Esophagus muscularis mucosa (tissue), 4 donors: ENCODE measurements around the gene HDAC5. TPM values are rescaled to one million over a fixed set of nuclear protein-coding genes. Genes with fewer than 3 reads are reported as not detected.
"Not testable (repeated sequence)": the region's sequence is repeated elsewhere in the genome, so short reads cannot be mapped to it uniquely, and the experiment has no call there.

Source experiments
- DNase-seq: peaks from one replicate; pipeline ENCODE4 v3.0.0-alpha.2; 2017; ENCODE audit errors: extremely low spot score
- H3K27ac ChIP-seq, 4 donors: fragments of 200-600 bp; sonication (generic); replicated peaks in 1 of 4; 1 replicate in 3 of 4; 2 replicates in 1 of 4; pipeline ENCODE4 v1.5.1; 2016 to 2019; ENCODE audit warnings: mild to moderate bottlenecking in 1 of 4
- H3K27me3 ChIP-seq, 4 donors: fragments of 200-600 bp; sonication (generic); one replicate each; pipeline versions ENCODE4 v1.5.1 to v1.6.0; 2016 to 2019
- H3K36me3 ChIP-seq, 4 donors: fragments of 200-600 bp; sonication (generic); one replicate each; pipeline ENCODE4 v1.5.1; 2016 to 2019
- H3K4me1 ChIP-seq, 4 donors: fragments of 200-600 bp; sonication (generic); one replicate each; pipeline ENCODE4 v1.5.1; 2016 to 2019
- H3K4me3 ChIP-seq, 4 donors: fragments of 200-600 bp; sonication (generic); 1 replicate in 2 of 4; 2 replicates in 2 of 4; pipeline ENCODE4 v1.5.1; 2016 to 2019; ENCODE audit warnings: mild to moderate bottlenecking in 4 of 4, moderate library complexity in 1 of 4
- H3K9me3 ChIP-seq, 4 donors: fragments of 200-600 bp; sonication (generic); 1 replicate in 3 of 4; 2 replicates in 1 of 4; pipeline ENCODE4 v1.5.1; 2016 to 2019
- CTCF ChIP-seq, 3 experiments: fragments of 200-600 bp in 2 of 3; fragments of 450-650 bp in 1 of 3; sonication (generic) in 2 of 3; IDR thresholded peaks; one replicate each; pipeline ENCODE4 v1.5.1; 2017 to 2019; ENCODE audit warnings: antibody characterized with exemption in 3 of 3, mild to moderate bottlenecking in 2 of 3, moderate library complexity in 1 of 3
- EP300 ChIP-seq: sonication (generic); formaldehyde crosslinking; IDR thresholded peaks from one replicate; pipeline ENCODE4 v1.6.1; 2017; ENCODE audit warnings: antibody characterized with exemption
- POLR2A ChIP-seq: fragments of 450-650 bp; IDR thresholded peaks from one replicate; pipeline ENCODE4 v1.6.1; 2017; ENCODE audit warnings: antibody characterized with exemption, moderate library complexity, mild to moderate bottlenecking, low read depth
- POLR2AphosphoS5 ChIP-seq, 2 donors: sonication (generic); formaldehyde crosslinking; IDR thresholded peaks; one replicate each; pipeline ENCODE4 v1.6.1; 2017; ENCODE audit warnings: antibody characterized with exemption in 2 of 2
- WGBS: methylation state at CpG from one replicate; pipeline ENCODE4 v1.1.5; 2018; 5-methylcytosine and 5-hydroxymethylcytosine counted together
- intact Hi-C: fragments of 100-400 bp; cut with DNase I; formaldehyde crosslinking; loops from one replicate; pipeline ENCODE4 v1.15.1; 2023
- small RNA-seq, 3 donors: library from RNA; depleted of rRNA; stranded (forward); fragments of <200 nt; gene quantifications; one replicate each; pipeline ENCODE3, GENCODE V24; 2016
- total RNA-seq, 4 donors: library from RNA; depleted of rRNA; stranded (reverse); fragments of >200 nt; gene quantifications; one replicate each; pipeline versions ENCODE4 v1.1.0 to v1.2.1, GENCODE V29; 2016

HDAC5 gene
- total RNA-seq, 4 donors from 2014 or later: 75.6 to 237 (median 130) TPM

DNA sequence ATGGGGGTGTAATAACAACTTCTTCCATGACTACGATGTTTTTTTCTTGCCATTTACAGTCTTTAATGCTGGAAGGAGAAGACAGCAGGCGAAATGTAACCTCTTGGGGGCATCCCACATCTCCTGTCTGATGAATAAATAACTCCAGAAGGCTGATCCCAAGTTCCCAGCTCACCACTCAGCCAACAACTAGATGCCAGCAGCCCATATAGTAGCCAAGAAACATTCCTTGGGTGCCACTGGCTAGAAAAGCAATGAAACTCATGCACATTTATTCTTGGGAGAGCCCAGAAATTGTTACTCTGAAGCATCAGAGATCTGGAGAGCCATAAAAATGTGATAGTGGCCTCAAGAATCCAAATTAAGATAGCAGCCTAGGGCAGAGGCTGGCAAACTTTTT lies 86.0 kb downstream of the HDAC5 start:
- WGBS: 91% methylated on average over 2 of the region's 2 CpGs
- intact Hi-C loops: no loop called here
- Histone ChIP-seq H3K36me3 (peaks cover 18 to 55% (median 48%) of the 10 kb centered on the region in 4 donors), H3K9me3 (no peaks in the 10 kb centered on the region), H3K27me3 (no peaks in the 10 kb centered on the region), H3K27ac (no peak overlapping the region), H3K4me1 (peaks cover 29 to 36% (median 32%) of the 10 kb centered on the region in 4 donors), H3K4me3 (no peak overlapping the region)
- no peak for DNase-seq
- TF ChIP-seq POLR2AphosphoS5 (IDR thresholded peaks at IDR 0.05) (no peak), EP300 (no peak), CTCF (IDR thresholded peaks at IDR 0.05) (no peak), POLR2A (no peak)

GRCh38 chr17:44034688-44035087 lies 88.8 kb downstream of the HDAC5 start:
- H3K9me3 ChIP-seq, DNase-seq, intact Hi-C loops, H3K27me3 ChIP-seq, H3K4me3 ChIP-seq, H3K27ac ChIP-seq: not testable (repeated sequence)
- no CpG with 5 or more reads among the region's 3 CpGs for WGBS
- Histone ChIP-seq H3K36me3 (peaks cover 18 to 74% (median 65%) of the 10 kb centered on the region in 4 donors), H3K4me1 (peaks cover 2 to 14% (median 6%) of the 10 kb centered on the region in 4 donors)

- no peak for TF ChIP-seq POLR2AphosphoS5 (IDR thresholded peaks at IDR 0.05)
- no peak for TF ChIP-seq CTCF (IDR thresholded peaks at IDR 0.05)
- no peak for TF ChIP-seq POLR2A
- no peak for TF ChIP-seq EP300
- no peaks in the 10 kb centered on the region for H3K27me3 ChIP-seq
- peaks cover 0 to 11% (median 3%) of the 10 kb centered on the region in 4 donors for H3K4me1 ChIP-seq
- DNase-seq: no peak
- H3K27ac ChIP-seq: no peak overlapping the region
- 62% methylated on average over 3 of the region's 3 CpGs for WGBS
- H3K9me3 ChIP-seq: no peaks in the 10 kb centered on the region
- peaks cover 19 to 79% (median 63%) of the 10 kb centered on the region in 4 donors for H3K36me3 ChIP-seq
- H3K4me3 ChIP-seq: no peak overlapping the region
- intact Hi-C loops: no loop called here
Observed at GRCh38 chr17:44033861-44034408, 89.5 kb downstream of the HDAC5 start.

DNA sequence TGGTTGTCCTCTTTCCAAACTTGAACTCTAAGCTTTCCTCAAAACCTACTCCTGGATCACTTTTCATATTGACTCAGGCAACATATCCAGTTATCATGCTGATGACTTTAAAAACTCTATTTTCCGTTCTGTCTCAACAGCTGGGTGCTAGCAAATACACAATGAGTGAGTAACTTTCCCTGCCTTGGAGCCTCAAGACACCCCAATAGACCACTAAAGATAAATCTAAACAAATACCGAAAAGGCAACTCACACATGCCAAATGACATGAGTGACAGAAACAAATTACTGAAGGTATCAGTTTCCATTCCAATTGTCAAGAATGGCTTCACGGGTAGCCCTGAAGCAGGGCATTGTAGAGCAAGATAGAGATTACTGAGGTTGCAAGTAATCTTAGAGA lies 93.0 kb downstream of the HDAC5 start:
- intact Hi-C loops: no loop called here
- WGBS: 85% methylated on average over 3 of the region's 3 CpGs
- Histone ChIP-seq H3K4me1 (no peaks in the 10 kb centered on the region), H3K9me3 (no peaks in the 10 kb centered on the region), H3K27ac (no peak overlapping the region), H3K4me3 (no peak overlapping the region), H3K36me3 (peaks cover 12 to 58% (median 37%) of the 10 kb centered on the region in 4 donors), H3K27me3 (no peaks in the 10 kb centered on the region)
- DNase-seq: no peak
- TF ChIP-seq POLR2AphosphoS5 (IDR thresholded peaks at IDR 0.05) (no peak), EP300 (no peak), POLR2A (no peak), CTCF (IDR thresholded peaks at IDR 0.05) (no peak)

DNA sequence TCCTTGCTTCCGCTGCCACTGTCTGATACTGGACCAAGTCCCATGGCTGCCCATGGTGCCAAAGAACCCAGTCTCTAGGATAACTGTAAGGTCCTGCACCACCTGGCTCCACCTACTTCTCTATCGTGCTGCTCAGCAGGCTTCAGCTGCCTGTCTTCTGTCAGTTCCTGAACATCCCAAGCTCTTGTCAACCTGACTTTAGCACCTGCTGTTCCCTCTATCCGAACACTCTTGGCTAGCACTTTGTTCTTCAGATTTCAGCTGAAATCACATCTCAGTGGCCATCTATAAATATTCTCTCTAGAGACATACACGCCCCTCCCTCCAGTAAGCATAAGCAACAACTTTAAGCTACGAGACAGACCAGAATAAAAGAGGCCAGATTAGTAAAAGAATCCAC lies 93.7 kb downstream of the HDAC5 start:
- 66% methylated on average over 5 of the region's 5 CpGs for WGBS
- H3K4me3 ChIP-seq: no peak overlapping the region
- peaks cover 12 to 63% (median 41%) of the 10 kb centered on the region in 4 donors for H3K36me3 ChIP-seq
- no peaks in the 10 kb centered on the region for H3K9me3 ChIP-seq
- no peak overlapping the region for H3K27ac ChIP-seq
- no peak for TF ChIP-seq POLR2A
- no peak for TF ChIP-seq POLR2AphosphoS5 (IDR thresholded peaks at IDR 0.05)
- TF ChIP-seq EP300: no peak
- TF ChIP-seq CTCF (IDR thresholded peaks at IDR 0.05): no peak
- no peak for DNase-seq
- no peaks in the 10 kb centered on the region for H3K4me1 ChIP-seq
- H3K27me3 ChIP-seq: no peaks in the 10 kb centered on the region
- intact Hi-C loops: no loop called here

Small RNA genes lying within 50 kb of the gene (small RNA-seq; reads per million reads assigned to genes)
- gene RNU6-131P: 0 reads per million in 3 donors

Other genes with a start within 250 kb of the HDAC5 start
- 10 to 100 TPM; 13.3 to 15.9 (median 15.6) TPM for gene MPP2, start 216.1 kb downstream of the HDAC5 start, total RNA-seq
- not detected for gene PPY, start 181.2 kb downstream of the HDAC5 start, total RNA-seq
- not detected for gene PYY, start 169.7 kb downstream of the HDAC5 start, total RNA-seq
- gene NAGS, start 119.0 kb downstream of the HDAC5 start, total RNA-seq: 1 to 10 TPM in 3 of 4 donors, under 1 TPM in 1; 0.83 to 3.4 (median 1.8) TPM
- 10 to 100 TPM; 22.9 to 30.7 (median 27.2) TPM for gene TMEM101, start 108.7 kb downstream of the HDAC5 start, total RNA-seq
- 10 to 100 TPM; 37.8 to 59.2 (median 46.0) TPM for gene LSM12, start 57.0 kb downstream of the HDAC5 start, total RNA-seq
- gene G6PC3, start 52.9 kb downstream of the HDAC5 start, total RNA-seq: 10 to 100 TPM; 23.9 to 37.5 (median 30.7) TPM
- 1 to 10 TPM; 1.7 to 4.6 (median 2.6) TPM for gene HROB, start 18.3 kb upstream of the HDAC5 start, total RNA-seq
- 10 to 100 TPM in 1 of 4 donors, 1 to 10 TPM in 3; 3.3 to 10.8 (median 6.0) TPM for gene ASB16, start 47.1 kb upstream of the HDAC5 start, total RNA-seq
- 10 to 100 TPM; 25.3 to 50.3 (median 33.4) TPM for gene TMUB2, start 63.3 kb upstream of the HDAC5 start, total RNA-seq
- 10 to 100 TPM; 41.9 to 72.6 (median 50.0) TPM for gene ATXN7L3, start 76.2 kb upstream of the HDAC5 start, total RNA-seq
- gene UBTF, start 96.0 kb upstream of the HDAC5 start, total RNA-seq: 10 to 100 TPM; 48.7 to 78.8 (median 66.1) TPM
- gene SLC4A1, start 144.5 kb upstream of the HDAC5 start, total RNA-seq: 1 to 10 TPM in 1 of 4 donors, under 1 TPM in 2, not detected in 1; 0.11 to 2.0 (median 0.19) TPM
- gene RUNDC3A, start 185.0 kb upstream of the HDAC5 start, total RNA-seq: 1 to 10 TPM in 3 of 4 donors, under 1 TPM in 1; 0.42 to 2.8 (median 1.7) TPM
- 10 to 100 TPM; 41.1 to 69.0 (median 56.8) TPM for gene SLC25A39, start 201.2 kb upstream of the HDAC5 start, total RNA-seq
- gene GRN, start 221.7 kb upstream of the HDAC5 start, total RNA-seq: 100 to 1,000 TPM; 169 to 313 (median 260) TPM
- 1 to 10 TPM in 2 of 4 donors, under 1 TPM in 2; 0.42 to 2.0 (median 1.2) TPM for gene FAM171A2, start 240.2 kb upstream of the HDAC5 start, total RNA-seq